Right renal cortex interstitium (tissue), 3 donors: ENCODE results near the gene MTUS2. TPM values are rescaled to one million over a fixed set of nuclear protein-coding genes. Genes with fewer than 3 reads are reported as not detected.

Source experiments
- DNase-seq, 3 donors: peaks; one replicate each; pipeline ENCODE4 v3.0.0-alpha.2; 2013; ENCODE audit warnings: low read depth in 3 of 3, low spot score in 2 of 3
- polyA plus RNA-seq, 3 donors: library from polyadenylated mRNA; unstranded; fragments of 120-200 nt; gene quantifications; one replicate each; pipeline ENCODE4 v1.2.1, GENCODE V29; 2013; ENCODE audit not compliant: insufficient read length in 3 of 3

Gene MTUS2
- polyA plus RNA-seq, 3 donors = 0.47 to 1.1 (median 1.0) TPM

GRCh38 chr13:29473166-29473565 is 653.0 kb downstream of the MTUS2 start:
- DNase-seq = no peak

GRCh38 chr13:29474991-29475390 is 654.9 kb downstream of the MTUS2 start:
- DNase-seq = no peak

- no peak for DNase-seq
These were observed 655.9 kb downstream of the MTUS2 start for GRCh38 chr13:29476046-29476445.

- DNase-seq = no peak
These were observed 659.8 kb downstream of the MTUS2 start for GRCh38 chr13:29479716-29480492.

GRCh38 chr13:29480893-29481525 is 660.9 kb downstream of the MTUS2 start:
- no peak for DNase-seq

GRCh38 chr13:29481603-29482002 is 661.5 kb downstream of the MTUS2 start:
- DNase-seq = no peak

- no peak for DNase-seq
These were observed 662.4 kb downstream of the MTUS2 start for GRCh38 chr13:29482504-29482903.

GRCh38 chr13:29483211-29483610 is 663.1 kb downstream of the MTUS2 start:
- no peak for DNase-seq

GRCh38 chr13:29483623-29484022 is 663.5 kb downstream of the MTUS2 start:
- DNase-seq = no peak

- no peak for DNase-seq
These were observed 664.1 kb downstream of the MTUS2 start for GRCh38 chr13:29484236-29484635.

- no peak for DNase-seq
These were observed 664.7 kb downstream of the MTUS2 start for GRCh38 chr13:29484796-29485195.

GRCh38 chr13:29486551-29486950 is 666.4 kb downstream of the MTUS2 start:
- no peak for DNase-seq

- DNase-seq = no peak
These were observed 667.6 kb downstream of the MTUS2 start for GRCh38 chr13:29487466-29488454.

GRCh38 chr13:29489650-29490560 is 669.8 kb downstream of the MTUS2 start:
- no peak for DNase-seq

- DNase-seq = no peak
These were observed 670.4 kb downstream of the MTUS2 start for GRCh38 chr13:29490561-29490885.

- DNase-seq = no peak
These were observed 671.1 kb downstream of the MTUS2 start for GRCh38 chr13:29491248-29491647.

- DNase-seq = no peak
These were observed 673.7 kb downstream of the MTUS2 start for GRCh38 chr13:29493796-29494195.

GRCh38 chr13:29494520-29494919 is 674.4 kb downstream of the MTUS2 start:
- no peak for DNase-seq

- no peak for DNase-seq
These were observed 676.1 kb downstream of the MTUS2 start for GRCh38 chr13:29496241-29496712.

GRCh38 chr13:29497137-29497654 is 677.1 kb downstream of the MTUS2 start:
- DNase-seq = peak; percentile 74 to 79 (median 77)
